ENCODE data around the gene SH3BP2.

SH3BP2 gene

GRCh38 chr4:2834001-2834921 is 41.4 kb downstream of the SH3BP2 start:
- no peak for DNase-seq

GRCh38 chr4:2835978-2836377 is 43.1 kb downstream of the SH3BP2 start:
- no peak for DNase-seq

- no peak for DNase-seq
Measured at GRCh38 chr4:2836391-2836859, 43.5 kb downstream of the SH3BP2 start.

GRCh38 chr4:2837110-2837903 is 44.4 kb downstream of the SH3BP2 start:
- no peak for DNase-seq

- DNase-seq: peak; percentile 72
Measured at GRCh38 chr4:2837904-2838496, 45.1 kb downstream of the SH3BP2 start.

- no peak for DNase-seq
Measured at GRCh38 chr4:2839060-2839459, 46.2 kb downstream of the SH3BP2 start.

GRCh38 chr4:2842687-2843262 is 49.9 kb downstream of the SH3BP2 start:
- no peak for DNase-seq

- DNase-seq: peak; percentile 95
Measured at GRCh38 chr4:2843263-2843940, 50.5 kb downstream of the SH3BP2 start, which contains the start of gene ADD1. Gene ADD1 (plus strand): TSS chr4:2843844. CDS start chr4:2875916, 32,072 bp downstream.

GRCh38 chr4:2843941-2844584 is 51.2 kb downstream of the SH3BP2 start:
- DNase-seq: no peak

GRCh38 chr4:2846172-2846571 is 53.3 kb downstream of the SH3BP2 start:
- peak; percentile 48 for DNase-seq

- DNase-seq: no peak
Measured at GRCh38 chr4:2847302-2847871, 54.5 kb downstream of the SH3BP2 start.

- no peak for DNase-seq
Measured at GRCh38 chr4:2848449-2848848, 55.6 kb downstream of the SH3BP2 start.

- no peak for DNase-seq
Measured at GRCh38 chr4:2849267-2850152, 56.6 kb downstream of the SH3BP2 start.

GRCh38 chr4:2850966-2851798 is 58.3 kb downstream of the SH3BP2 start:
- no peak for DNase-seq

- DNase-seq: no peak
Measured at GRCh38 chr4:2852481-2852921, 59.6 kb downstream of the SH3BP2 start.

- no peak for DNase-seq
Measured at GRCh38 chr4:2855584-2855983, 62.7 kb downstream of the SH3BP2 start.

- no peak for DNase-seq
Measured at GRCh38 chr4:2856266-2856665, 63.4 kb downstream of the SH3BP2 start.

- no peak for DNase-seq
Measured at GRCh38 chr4:2857349-2857927, 64.6 kb downstream of the SH3BP2 start.
